Stimulated activated CD4-positive, alpha-beta T cell treated with anti-CD3 and anti-CD28 coated beads, Interleukin-4, amount 100 ng/mL, for 48 hours (primary cell): Measurements from ENCODE around the gene CCDC33.
A peak's percentile ranks its signal among the peaks of the same experiment; 100 is the strongest.

Source experiments
- DNase-seq, 2 donors: peaks; one replicate each; pipeline ENCODE4 v3.0.0-alpha.2; 2020; ENCODE audit warnings: low read depth in 2 of 2

CCDC33 gene

DNA sequence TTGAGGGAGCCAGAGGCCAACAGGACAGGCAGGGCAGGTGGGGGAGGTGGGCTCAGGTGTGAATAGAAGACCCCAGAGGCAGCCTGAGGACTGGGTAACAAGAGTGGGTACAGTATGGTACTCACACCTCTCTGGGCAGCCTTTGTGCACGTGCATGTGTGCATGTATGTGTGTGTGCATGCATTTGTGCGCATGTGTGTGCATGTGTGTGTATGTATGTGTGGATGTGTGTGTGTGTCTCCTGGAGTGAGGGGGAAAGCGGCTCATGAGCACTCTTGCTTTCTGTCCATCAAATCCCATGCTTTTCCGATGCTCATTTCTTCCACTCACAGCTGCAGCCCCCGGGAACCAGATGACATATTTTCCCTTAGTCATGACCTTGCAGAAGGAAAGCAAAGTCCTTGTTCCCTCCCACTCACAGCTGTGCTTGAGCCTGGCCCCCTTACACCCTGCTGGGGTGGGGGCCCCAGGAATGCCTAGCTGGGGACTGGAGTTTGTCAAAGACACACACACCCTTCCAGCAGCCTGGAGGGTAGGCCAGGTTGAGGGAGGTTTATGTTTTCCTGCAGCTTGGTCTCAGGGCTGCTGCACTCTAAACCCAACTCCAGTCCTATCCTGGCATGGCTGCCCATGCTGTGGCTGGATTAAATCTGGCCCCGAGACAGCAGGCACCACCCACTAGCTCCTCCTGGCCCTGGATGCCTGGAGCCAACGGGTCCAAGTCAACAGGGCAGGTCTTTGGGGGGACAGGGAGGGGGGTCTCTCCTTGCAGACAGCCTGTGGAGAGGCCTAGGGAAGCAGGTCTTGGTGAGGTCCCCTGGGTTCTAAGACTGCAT, 22.5 kb downstream of the CCDC33 start:
- no peak for DNase-seq

DNA sequence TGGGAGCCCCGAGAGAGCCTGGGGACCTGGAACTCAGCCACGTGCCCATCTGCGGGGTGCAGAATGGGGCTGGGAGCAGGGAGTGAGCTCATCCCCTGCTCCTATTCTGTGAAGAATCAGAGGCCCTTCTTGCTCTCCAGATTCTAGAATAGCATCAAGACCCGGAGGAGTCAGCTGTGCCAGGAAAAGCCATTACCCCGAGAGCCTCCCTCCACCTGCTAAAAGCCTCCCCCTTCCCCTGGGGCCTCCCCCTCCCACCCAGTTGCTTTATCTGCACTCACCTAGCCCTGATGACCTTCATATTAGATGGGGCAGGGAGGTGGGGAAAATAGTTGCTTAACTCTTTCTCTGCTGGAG, 23.1 kb downstream of the CCDC33 start:
- no peak for DNase-seq

DNA sequence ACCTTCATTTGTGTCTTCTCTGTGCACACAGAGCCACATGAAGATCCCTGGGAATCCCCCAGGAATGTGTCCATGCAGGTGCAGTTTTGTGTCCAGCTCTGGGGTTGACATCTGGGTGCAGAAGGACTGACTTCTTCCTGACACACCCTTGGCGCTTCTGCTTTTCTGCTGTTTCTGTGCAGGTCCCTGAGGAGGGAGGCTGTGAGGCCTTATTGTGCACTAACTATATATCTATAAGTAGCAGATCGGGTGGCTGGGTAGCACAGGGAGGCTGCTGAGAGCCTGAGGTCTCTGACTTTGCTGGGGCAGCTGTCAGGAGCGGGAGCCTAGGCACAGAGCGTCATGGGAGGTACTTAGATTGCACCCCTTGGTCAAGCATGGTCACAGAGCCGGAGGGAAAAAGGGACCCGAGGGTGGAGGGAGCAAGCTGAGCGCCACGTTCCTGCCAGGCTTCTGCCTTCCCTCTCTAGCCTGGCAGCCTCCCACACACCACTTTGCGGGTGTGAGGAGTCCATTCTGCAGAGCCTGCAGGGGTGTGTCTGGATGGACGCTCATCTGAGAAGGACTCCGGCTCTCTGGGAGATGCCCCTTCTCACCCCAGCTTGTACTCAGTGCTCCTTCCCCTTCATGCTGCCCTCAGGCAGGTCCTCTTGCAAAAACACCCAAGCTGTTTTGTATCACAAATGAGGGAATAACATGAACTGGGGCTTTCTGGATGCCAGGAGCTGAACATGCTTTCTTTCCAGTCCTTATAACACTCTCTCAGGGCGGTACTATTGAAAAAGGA, 23.9 kb downstream of the CCDC33 start:
- no peak for DNase-seq

DNA sequence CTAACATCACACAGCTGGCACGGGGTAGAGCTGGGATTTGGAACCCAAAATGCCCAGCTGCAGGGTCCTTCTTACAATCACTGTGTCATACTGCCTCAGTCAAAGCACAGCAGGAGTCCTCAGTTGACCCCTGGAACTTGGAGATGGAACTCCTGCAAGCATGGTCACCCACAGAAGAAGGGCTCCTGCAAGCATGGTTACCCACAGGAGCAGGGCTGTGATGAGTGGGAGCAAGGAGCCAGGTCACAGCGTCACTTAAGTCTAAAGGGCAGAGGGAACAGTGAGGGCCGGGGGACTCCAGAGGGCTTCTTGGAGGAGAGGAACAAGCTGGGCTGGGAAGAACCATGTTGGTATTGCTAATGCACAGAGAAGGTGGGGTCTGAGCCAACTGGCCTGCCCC, 24.9 kb downstream of the CCDC33 start:
- DNase-seq, result no peak

DNA sequence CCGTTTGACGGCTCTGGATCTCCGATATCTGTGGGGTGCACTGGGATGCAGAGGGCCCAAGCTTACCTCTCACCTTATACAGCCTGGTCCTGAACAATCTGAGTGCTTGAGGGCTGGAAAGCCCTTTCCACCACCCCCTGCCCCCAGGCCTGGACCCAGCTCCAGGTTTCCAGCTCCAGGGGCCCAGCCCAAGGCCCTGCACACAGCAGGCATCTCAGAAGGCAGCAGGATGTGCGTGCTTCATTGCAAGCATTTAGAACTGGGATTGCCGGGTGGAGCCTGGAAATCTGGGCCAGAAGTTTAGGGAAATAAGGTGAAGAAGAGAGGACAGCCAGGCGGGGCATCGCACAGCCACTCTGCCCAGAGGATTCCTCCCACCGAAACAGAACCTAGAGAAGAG, 25.6 kb downstream of the CCDC33 start:
- no peak for DNase-seq

DNA sequence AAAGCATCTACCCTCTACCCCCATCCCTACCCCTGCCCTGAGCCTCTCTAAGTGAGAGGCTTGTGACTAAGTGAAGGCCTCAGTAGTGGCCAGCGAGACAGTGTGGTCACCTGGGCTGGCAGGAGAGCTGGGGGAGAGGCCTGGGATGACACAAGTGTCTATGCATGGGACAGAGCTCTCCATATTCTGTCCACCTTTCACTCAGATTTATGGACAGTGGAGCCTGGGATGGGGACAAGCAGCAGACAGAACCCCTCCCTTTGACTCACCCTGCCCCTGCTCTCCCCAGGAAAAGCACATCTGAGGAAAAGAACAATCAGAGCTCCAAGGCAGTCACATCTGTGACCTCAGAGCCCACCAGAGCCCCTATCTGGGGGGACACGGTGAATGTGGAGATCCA, 26.0 kb downstream of the CCDC33 start:
- DNase-seq, result no peak

DNA sequence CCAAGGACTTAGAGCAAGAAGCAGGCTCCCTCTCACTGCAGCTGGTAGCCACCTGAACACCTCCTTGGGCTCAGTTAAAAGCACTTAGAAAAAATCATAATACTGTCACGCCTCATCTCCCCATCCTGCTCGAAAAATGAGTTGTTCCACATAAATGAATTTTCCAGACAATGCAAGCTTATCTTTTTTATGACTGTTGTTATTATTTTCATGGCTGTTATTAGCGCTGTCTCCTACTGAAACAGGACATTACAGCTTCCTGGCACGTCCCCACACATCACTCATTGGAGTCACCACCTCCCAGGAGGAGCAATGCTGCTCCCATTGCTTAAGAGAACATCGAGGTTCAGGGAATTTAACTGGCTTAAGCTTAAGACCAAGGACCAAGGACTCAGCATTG, 26.5 kb downstream of the CCDC33 start:
- DNase-seq, result no peak

DNA sequence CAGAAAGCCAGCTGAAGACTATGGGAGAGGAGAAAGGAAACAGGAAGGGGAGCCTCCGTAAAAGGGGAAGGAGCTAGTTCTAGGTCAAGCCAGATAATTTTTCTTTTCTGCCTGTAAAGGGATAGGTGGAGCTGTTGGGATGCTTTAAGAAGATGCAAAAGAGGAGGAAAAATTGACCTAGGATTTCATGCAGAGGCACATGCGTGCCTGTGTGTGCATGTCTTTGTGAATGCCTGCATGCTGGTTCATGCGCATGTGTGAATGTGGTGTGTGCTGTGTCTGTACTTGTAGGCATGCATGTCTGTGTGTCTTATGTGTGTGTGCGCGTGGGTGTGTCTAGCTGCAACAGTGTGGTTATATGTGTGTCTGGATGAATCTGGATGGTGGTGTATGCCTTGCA, 27.3 kb downstream of the CCDC33 start:
- no peak for DNase-seq

DNA sequence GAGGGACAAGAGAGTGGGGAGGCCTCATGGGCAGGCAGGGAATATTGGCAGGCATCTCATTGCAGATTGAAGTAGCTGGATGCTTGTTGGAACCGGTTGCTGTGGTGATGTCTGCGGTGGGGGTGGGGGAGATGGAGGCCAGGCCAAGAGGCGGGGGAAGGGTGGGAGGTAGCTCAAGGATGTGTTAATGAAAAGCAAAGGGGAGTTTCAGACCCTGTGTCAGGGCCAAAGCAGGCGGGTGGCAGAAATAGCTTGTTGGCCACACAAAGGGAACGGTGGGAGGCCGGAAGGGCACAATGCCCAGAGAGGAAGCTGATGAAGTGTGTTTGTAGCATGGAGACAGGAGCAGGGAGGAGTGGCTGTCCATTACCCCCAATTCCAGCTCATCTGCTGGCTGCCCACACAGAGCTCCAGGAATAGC, 28.0 kb downstream of the CCDC33 start:
- no peak for DNase-seq

DNA sequence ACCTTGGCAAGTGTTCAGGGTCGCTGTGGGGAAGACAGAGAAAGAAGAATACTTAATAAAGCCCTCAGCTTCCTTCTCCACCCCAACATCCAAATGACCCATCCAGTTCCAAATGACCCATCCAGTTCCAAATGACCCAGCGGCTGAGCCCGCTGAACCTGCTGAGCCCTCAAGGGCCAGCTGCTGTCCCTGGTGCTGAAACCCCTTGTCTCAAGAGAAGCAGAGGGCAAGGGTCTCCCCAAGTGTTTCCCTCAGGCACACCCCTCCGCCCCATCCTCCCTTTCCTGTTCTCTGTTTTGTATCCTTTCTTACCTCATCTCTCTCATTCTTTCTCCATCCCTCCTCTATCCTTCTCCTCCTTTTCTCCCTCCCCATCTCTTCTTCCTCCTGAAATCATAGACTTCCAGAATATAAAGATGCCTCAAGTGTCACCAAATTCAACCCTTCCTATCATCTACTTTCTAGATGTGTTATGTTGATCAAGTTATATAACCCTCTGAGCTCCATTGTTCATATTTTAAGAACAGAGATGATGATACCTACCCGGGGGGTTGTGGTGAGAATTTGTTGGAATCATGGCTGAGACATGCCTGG, 29.0 kb downstream of the CCDC33 start:
- peak in 1 of 2 donors; percentile 13 for DNase-seq

DNA sequence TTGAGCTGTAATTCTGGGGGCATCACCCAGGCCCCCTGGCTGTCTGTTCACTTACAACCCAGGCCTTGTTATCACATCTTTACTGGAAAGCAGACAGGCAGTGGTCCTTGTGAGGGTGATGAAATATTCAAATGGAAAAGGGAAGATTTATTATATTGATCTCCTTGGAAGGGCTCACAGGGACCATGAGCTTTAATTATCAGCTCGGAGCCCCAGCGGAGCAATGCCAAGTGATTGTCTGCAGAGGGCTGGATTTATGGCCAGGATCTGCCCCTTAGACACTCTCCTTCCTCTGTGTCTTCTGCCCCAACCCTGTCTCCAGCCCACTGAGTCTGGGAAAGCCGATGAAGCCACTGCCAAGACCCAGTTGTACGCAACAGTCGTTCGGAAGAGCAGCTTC, 31.9 kb downstream of the CCDC33 start:
- no peak for DNase-seq

DNA sequence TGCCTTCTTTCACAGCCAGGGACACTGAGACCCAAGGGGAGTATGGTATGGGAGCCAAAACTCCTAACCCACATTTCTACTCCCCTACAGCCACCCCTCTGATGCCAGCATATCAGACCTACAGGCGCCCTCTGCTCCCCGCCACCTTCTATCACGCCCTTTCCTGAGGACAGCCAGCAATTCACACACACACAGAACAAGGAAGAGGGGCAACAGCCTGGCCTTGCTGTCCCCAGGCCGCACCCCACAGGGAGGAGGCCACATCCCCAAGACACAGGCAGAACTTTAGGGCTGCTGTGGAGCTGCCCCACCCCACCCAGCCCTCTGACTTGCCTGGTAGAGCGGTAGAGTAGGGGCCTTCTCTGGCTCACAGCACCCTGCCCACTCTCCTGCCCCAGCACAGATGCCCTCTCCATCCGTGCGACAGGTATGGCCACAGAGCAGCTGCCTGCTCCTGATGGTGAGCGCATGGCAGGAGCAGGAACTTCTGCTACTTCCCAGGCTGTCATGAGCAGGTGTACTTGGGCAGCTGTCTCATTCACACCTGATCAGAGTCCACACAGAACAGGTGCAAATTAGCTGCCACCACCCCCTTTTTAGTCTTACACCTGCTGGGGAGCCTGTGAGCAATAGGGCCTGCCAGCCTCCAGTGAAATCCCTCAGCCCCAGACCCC, 33.4 kb downstream of the CCDC33 start:
- DNase-seq, result no peak

DNA sequence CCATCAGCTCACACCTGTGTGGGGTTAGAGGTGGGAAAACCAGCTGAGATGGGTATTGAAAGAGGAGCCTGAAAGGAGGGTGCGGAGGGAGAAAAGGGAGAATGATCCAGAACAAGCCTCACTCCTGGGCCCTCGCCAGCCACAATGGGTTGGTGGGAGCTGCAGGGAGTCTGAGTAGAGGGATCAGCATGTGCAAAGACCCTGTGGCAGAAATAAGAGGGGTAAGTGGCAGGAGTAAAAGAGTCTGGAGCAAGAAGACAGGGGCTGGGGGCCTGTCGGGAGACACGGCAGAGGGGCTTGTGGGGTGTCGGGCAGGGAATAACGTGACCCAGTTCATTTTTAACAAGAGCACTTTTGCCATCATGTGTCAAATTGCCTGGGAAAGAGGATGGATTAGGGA, 34.0 kb downstream of the CCDC33 start:
- no peak for DNase-seq

DNA sequence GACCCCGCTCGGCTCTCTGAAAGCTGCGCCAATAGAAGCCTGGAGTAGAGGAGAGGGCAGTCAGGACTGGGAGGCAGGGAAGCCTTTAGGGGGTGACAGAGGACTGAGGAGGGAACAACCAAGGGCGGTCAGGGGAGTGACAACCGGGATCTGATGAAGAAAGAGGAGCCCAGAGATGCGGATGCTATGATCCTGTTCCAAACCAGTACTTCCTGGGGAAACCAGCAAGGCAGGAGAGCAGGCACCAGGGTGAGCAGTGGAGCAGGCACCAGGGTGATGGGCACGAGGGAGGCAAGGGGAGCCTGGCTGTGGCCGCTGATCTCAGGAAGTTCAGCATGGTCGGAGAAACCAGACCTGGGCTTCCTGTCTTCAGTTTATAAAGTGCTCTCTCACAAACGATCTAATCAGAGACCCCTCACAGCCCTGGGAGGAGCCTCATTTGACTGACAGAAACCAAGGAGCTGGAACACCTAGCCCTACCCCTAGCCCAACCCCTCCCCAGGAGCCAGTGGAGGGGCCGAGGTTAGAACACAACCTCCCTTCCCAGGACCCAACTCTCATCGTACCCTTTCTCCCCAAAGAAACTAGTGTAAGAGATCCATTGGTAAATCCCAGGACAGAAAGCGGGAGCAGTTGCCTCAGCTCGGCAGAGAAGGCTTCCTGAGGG, 34.9 kb downstream of the CCDC33 start:
- DNase-seq, result no peak

DNA sequence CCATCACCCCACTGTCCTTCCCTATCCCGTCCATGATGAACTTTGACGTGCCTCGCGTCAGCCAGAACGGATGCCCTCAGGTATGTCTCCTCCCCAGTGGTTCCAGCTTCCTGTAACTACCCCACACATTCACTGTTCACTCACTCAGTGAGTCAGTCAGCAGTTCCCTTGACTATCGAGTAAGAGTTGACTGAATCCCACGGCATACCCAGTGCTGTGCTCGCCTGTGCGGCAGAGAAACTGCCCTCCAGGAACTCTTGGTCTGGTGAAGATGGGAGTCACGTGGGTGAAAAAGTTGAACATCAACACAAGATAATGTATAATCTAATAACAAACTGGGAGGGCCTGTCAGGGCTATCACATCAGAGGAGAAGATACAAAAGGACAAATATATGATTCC, 36.7 kb downstream of the CCDC33 start:
- no peak for DNase-seq

DNA sequence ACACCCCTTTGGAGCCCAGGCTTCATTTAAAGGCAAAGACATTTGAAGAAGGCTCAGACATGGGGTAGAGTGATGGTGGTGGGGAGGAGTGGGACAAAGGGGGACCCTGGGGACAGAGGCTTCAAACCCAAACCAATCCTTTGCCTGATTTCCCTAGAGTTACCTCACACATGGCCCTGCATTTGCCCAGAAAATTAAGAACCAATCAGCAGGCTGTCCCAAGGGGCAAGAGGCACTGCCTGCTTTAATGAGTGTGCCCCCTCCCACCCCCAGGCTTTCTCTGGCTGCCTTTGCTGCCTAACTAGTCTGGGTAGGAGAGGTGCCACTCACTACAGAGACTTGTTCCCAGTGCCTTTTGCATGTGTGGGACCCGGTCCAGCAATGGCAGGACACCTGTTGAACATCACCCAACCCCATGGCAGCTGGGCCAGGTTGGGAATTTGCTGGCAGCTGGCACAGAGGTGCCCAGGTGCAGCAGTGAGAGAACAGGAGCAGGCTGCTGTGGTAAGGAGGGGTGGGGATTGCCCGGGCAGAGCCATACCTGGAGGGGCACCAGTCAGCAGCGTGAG, 38.4 kb downstream of the CCDC33 start:
- DNase-seq, result no peak

DNA sequence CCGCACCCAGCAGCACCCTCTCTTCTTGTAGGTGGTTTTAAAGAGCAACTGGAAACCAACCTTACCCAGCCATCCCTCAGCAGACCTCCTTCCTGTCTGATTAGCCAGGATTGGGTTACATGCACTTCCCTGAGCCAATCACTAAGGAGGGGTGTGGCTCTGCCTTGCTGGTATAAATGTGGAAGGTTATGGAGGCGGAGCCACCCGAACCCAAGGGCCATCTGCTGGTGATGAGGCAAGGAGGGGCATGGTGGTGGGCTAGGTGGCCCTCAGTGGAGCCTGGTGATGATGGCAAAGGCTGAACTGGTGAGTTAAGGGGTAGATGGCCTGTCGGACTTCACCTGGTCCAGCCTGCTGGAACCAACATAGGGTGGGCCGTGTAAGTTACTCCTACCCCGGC, 39.8 kb downstream of the CCDC33 start:
- no peak for DNase-seq

DNA sequence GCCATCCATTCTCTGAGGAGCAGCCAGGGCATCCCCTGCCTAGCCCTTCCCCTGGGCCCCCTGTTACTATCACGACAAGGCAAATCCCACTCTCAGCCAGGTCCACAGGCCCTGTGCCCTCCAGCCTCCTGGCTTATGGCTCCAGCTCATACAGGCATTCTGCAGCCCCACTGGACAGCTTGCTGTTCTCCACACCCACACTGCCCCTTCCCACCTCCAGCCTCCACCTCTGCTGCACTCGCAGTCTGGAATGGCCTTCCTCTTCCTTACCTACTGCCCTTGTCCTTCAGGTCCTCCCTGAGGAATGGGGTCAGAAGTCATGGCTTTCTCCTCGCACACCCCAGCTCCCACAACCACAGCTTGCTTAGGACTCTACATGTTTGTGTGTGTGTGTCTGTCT, 40.4 kb downstream of the CCDC33 start:
- DNase-seq, result no peak

DNA sequence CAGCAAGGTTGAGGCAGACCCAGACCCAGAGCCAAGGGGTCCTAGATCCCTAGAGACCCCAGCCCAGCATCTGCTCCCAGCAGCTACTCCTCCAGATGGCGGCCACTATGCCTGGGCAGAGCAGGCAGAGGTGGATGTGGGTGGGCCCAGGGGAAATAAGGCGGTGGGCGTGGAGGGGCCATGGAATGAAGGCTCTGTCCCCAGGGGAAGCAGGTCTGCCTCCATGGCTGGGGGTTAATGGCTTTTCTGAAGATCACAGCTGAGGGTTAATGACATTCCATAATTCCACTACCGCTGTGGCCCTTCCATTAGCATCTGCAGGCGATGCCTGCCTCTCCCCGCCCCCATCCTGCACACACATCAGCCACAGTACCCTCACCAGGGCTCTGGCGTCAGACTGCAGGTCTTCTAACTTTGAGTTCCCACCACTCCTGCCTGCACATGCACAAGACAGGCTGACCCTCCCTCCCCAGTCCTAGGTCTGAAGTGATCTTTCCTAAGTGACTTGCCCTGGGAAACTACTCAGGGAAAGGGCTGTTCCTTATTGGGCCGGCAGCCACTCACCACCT, 41.2 kb downstream of the CCDC33 start:
- no peak for DNase-seq

DNA sequence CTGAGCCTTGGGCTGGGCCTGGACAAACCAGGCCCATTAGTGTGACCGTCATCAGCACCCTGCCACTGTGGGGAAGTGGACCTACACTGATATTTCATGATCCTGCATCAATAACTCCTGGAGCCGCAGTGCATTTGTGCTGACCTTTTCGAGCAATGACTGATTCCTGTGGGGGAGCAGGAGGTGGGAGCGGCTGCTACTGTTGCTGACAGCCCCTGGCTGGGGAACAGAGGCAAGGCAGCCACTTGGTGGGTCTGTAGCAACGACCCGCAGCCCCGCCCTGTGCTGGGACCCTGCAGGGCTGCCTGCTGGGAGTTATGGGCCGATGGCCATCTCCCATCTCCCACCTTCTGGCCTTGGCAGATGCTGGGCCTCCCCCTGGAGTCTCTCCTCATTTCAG, 42.1 kb downstream of the CCDC33 start:
- DNase-seq, result no peak
